SK-N-MC (cell line): ENCODE data around the gene HEATR1.

Experiments used
- DNase-seq: peaks from one replicate; pipeline ENCODE4 v3.0.0-alpha.2; 2011; ENCODE audit warnings: low read depth, low spot score
- H3K27ac ChIP-seq: fragments of 200-600 bp; sonication (generic); 2 replicates; pipeline ENCODE4 v1.5.1; 2016; ENCODE audit warnings: mixed run types
- H3K36me3 ChIP-seq: fragments of 200-600 bp; sonication (generic); 2 replicates; pipeline ENCODE4 v1.6.1; 2017; ENCODE audit warnings: antibody characterized with exemption, low read length, mixed read lengths; ENCODE audit not compliant: insufficient read depth
- H3K4me3 ChIP-seq: fragments of 200-600 bp; sonication (generic); 2 replicates; pipeline ENCODE4 v1.5.1; 2016
- H3K9ac ChIP-seq: fragments of 200-600 bp; sonication (generic); 2 replicates; pipeline ENCODE4 v1.8.0; 2017; ENCODE audit warnings: mixed run types, mixed read lengths; ENCODE audit not compliant: insufficient read length
- H3K9me3 ChIP-seq: fragments of 200-600 bp; sonication (generic); 2 replicates; pipeline ENCODE4 v1.6.1; 2017; ENCODE audit warnings: low read depth, mild to moderate bottlenecking, antibody characterized with exemption, low read length, moderate library complexity, mixed read lengths
- EZH2 ChIP-seq: fragments of 200-600 bp; sonication (generic); IDR thresholded peaks from one replicate; pipeline ENCODE4 v1.6.1; 2017; ENCODE audit warnings: antibody characterized with exemption
- FOXP2 ChIP-seq: optimal IDR thresholded peaks from 2 replicates; pipeline ENCODE3; 2011; ENCODE audit warnings: mild to moderate bottlenecking, moderate library complexity; ENCODE audit not compliant: insufficient read depth; ENCODE audit errors: extremely low read length, control extremely low read depth
- POLR2AphosphoS5 ChIP-seq: IDR thresholded peaks from 2 replicates; pipeline ENCODE4 v1.6.1; 2012; ENCODE audit warnings: mild to moderate bottlenecking, low read depth, low read length, borderline replicate concordance

HEATR1 gene

DNA sequence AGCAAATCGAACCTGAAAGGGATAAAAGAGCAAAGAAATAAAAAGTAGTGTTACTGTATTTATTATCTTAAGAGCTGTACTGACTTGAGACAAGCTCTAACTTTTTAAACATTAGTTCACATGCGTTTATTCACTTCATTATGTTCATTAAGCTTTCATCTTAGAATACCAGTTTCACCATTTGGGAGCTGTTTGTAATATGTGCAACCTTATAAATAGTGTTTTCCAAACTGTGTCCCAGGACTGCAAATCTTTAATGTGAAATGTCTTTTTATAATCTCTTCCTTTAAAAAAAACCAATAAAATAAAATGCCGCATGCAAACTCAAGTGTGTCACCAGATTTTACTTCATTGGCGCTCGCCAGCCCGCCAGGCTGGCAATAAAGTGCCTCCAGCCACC, 52.2 kb downstream of the HEATR1 start:
- Histone ChIP-seq H3K4me3 (no peak overlapping the region), H3K9ac (no peak overlapping the region), H3K36me3 (peaks cover 100% of the 10 kb centered on the region), H3K27ac (peak overlapping the region; percentile 39; the same call in 1 of the 2 replicates), H3K9me3 (no peaks in the 10 kb centered on the region)
- TF ChIP-seq POLR2AphosphoS5 (no peak), EZH2 (no peak), FOXP2 (no peak)
- DNase-seq: no peak

DNA sequence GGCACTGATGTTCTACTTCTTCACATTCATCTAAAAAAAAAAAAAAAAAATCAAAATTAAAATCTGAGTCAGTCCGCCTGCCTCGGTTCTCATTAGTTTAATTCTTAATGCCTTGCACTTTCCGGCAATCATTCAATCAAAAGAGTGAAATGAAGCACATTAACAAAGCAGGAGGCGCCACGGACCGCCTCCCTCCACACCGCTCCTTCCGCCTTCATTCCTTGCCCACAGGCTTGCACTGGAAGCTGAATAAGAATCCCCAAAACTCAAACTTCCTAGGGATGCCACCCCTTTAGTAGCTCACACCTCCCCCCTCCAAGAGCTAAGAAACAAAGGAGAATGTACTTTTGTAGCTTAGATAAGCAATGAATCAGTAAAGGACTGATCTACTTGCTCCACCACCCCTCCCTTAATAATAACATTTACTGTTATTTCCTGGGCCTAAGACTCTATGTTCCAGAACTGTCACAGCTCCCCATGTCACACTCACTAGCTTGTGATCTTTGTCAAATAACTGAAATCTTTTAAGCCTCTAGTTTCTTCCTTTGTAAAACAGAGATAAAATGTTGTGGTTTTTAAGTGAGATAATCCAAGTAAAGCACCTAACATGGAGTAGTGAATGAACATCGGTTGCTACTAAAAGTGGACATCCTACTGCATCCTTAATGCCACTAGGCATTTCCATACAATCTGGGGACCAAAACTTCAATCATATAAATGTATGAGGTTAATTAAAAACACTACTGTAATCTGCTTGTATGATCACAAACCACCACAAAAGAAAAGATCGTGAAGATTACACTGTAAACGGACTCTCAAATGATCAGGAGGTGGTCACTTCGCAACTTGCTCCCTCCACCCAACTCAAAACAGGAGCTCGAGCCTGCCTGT, 53.1 kb downstream of the HEATR1 start:
- H3K4me3 ChIP-seq: no peak overlapping the region
- H3K9me3 ChIP-seq: no peaks in the 10 kb centered on the region
- H3K36me3 ChIP-seq: peaks cover 100% of the 10 kb centered on the region
- no peak overlapping the region for H3K9ac ChIP-seq
- H3K27ac ChIP-seq: no peak overlapping the region; the same call in 1 of the 2 replicates
- TF ChIP-seq FOXP2: no peak
- TF ChIP-seq EZH2: no peak
- DNase-seq: no peak

DNA sequence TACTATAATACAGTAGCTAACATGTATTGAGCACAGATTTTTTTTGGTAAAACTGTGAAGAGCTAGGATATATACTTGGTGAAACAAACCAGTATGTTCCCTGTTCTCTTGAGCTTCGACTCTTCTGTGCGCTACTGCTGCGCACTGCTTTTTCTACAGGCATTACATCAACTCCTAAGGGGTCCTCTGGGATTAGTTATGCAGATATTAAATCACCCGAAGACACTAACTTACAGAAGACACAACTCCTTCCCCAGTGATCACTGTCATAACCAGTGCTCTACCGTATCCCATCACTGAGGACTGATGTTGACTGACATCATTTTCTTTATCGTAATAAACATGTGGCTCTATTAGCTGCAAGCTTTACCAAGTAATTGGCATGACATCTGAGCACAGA, 55.9 kb downstream of the HEATR1 start:
- no peak for DNase-seq
- Histone ChIP-seq H3K27ac (no peak overlapping the region), H3K36me3 (peaks cover 89% of the 10 kb centered on the region), H3K4me3 (no peak overlapping the region), H3K9me3 (no peaks in the 10 kb centered on the region), H3K9ac (no peak overlapping the region)
- TF ChIP-seq POLR2AphosphoS5 (no peak), EZH2 (no peak), FOXP2 (no peak)

DNA sequence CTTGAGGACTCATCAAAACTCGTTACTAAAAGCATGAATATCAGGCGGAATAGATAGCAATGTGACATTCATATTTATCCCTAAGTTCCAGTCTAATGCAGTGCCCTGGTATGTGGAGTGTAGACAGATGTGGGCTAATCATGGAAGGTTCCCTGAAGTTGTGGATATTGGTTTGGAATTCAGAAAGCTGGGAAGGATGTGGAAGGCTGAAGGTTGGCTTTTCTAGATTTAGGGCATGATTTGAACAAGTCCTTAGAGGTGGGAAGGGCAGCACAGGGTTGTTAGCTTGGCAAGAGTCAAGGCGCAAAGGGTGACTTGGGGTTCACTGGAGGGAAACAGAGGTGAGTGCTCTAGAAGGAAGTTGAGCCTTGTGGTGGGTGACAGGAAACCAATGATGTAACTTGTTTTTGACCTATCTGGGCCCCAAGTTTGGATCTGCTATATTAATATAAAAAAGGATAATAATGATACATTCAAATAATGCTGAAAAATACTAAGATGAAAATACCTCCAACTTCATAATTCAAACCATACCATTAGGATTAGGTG, 58.6 kb downstream of the HEATR1 start:
- TF ChIP-seq FOXP2 (no peak), POLR2AphosphoS5 (no peak), EZH2 (no peak)
- Histone ChIP-seq H3K9me3 (no peaks in the 10 kb centered on the region), H3K4me3 (no peak overlapping the region), H3K27ac (no peak overlapping the region), H3K9ac (no peak overlapping the region), H3K36me3 (peaks cover 62% of the 10 kb centered on the region)
- no peak for DNase-seq

DNA sequence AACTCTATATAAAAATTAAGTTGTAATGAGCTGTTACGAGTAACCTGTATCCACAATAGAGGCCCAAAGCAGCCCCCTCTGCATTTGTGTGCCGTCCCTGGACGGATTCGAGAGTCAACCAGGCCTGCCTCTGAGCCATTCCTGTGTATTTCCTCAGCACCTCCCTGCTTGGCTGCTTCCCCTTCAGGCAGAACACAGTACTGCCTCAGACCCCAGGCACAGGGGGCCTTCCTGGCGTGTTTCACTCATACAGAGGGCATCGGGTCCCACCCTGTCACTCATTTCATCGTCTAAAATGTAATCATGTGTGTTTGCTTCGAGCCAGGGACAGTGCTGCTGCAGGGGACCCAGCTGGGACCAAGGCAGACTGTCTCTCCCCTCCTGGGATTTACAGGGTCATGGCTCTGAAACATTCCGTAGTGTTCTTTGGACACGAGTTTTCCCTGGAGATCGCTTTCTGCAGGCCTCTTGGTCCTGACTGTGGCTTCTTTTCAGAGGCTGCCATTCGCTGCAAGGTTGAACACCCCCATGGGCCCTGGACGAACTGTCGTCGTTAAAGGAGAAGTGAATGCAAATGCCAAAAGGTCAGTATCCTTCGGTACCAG, 61.1 kb downstream of the HEATR1 start:
- Histone ChIP-seq H3K27ac (no peak overlapping the region), H3K36me3 (peaks cover 37% of the 10 kb centered on the region), H3K9me3 (no peaks in the 10 kb centered on the region), H3K9ac (no peak overlapping the region), H3K4me3 (no peak overlapping the region)
- no peak for DNase-seq
- TF ChIP-seq POLR2AphosphoS5: no peak
- no peak for TF ChIP-seq FOXP2
- TF ChIP-seq EZH2: no peak

DNA sequence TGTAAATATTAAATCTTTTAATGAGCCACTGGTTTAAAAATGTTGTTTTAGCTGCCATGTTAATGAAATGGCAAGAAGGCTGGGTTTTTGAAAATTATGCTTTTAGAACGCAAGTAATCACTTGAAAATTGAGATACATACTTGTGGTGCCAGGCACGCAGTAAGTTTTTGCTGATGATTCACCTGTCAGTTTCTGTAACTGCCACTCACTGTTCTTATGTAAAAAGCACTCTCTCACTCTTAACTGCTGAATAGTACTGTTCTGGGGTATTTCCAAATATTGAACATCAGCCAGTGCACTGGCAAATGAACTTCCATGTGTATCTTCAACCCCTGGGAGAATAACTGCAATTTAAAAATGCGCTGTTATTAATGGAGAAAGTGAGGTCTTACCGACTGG, 62.6 kb downstream of the HEATR1 start:
- Histone ChIP-seq H3K4me3 (no peak overlapping the region), H3K9me3 (no peaks in the 10 kb centered on the region), H3K9ac (no peak overlapping the region), H3K36me3 (peaks cover 22% of the 10 kb centered on the region), H3K27ac (peak overlapping the region; percentile 58)
- no peak for DNase-seq
- no peak for TF ChIP-seq POLR2AphosphoS5

DNA sequence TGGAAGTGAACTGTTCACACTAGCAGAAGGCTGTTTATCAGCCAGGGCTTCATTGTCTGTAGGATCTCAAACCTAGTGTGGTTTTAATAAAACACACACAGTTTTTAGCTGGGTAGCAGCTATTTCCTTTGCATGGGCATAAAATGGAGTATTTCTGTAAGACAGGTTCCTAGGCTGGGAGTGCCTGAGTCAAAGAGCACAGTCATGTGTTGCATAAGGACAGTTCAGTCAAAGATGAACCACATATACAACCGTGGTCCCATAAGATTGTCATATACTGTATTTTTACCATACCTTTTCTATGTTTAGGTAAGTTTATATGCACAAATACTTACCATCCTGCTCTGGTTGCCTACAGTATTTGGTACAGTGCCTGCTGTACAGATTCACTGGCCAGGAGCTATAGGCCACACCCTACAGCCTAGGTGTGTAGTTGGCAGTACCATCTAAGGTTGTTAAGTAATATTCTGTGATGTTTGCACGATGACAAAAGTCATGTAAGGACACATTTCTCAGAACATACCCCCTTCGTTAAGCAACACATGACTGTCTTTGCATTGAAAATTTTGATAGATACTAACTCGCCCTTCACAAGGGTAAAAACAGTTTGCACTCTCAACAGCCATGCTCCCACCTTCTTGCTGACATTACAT, 63.4 kb downstream of the HEATR1 start:
- peaks cover 15% of the 10 kb centered on the region for H3K36me3 ChIP-seq

DNA sequence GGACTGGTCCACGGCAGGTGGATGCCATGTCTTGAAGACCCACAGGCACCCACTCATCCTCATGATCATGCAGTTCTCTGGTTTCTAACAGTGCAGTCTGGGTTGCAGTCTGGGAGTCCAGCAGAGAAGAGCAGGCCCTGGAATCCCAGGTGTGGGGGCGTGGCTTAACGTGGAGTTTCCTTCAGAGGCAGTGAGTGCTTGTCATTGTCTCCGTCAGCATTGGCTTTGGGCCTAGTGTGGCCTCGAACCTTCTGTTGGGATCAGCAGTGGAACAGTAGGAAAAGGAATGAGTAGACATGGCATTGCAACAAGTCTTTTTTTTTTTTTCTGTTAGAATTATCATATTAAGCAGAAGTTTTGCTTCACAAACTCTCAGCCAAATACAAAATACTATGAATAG, 67.8 kb downstream of the HEATR1 start:
- Histone ChIP-seq H3K9me3 (no peaks in the 10 kb centered on the region), H3K4me3 (no peak overlapping the region), H3K9ac (no peak overlapping the region), H3K36me3 (no peaks in the 10 kb centered on the region), H3K27ac (peak overlapping the region; percentile 88)
- DNase-seq: no peak
- TF ChIP-seq POLR2AphosphoS5: no peak
- TF ChIP-seq EZH2: no peak
- no peak for TF ChIP-seq FOXP2

More for the DNA sequence above, 63.4 kb downstream of the HEATR1 start:
- H3K9ac ChIP-seq: no peak overlapping the region
- H3K4me3 ChIP-seq: no peak overlapping the region
- no peak for DNase-seq
- TF ChIP-seq POLR2AphosphoS5: no peak
- TF ChIP-seq EZH2: no peak
- TF ChIP-seq FOXP2: no peak
- no peaks in the 10 kb centered on the region for H3K9me3 ChIP-seq
- H3K27ac ChIP-seq: peak overlapping the region; percentile 10; the same call in 1 of the 2 replicates
